Keratinocyte (primary cell): Measurements from ENCODE around the gene CD69. TPM values are rescaled to one million over a fixed set of nuclear protein-coding genes. Genes with fewer than 3 reads are reported as not detected.

ENCODE experiments used
- DNase-seq: peaks from one replicate; pipeline ENCODE4 v3.0.0-alpha.2; 2011; ENCODE audit warnings: low read depth, missing footprints, low spot score
- FAIRE-seq: peaks from 2 replicates; lab custom pipeline; 2011; peaks lifted over from hg19 to GRCh38; lab: Jason Lieb, UNC
- H2AFZ ChIP-seq: 2 replicates; pipeline ENCODE4 v1.6.0; 2012; ENCODE audit warnings: low read length, control low read depth, inconsistent platforms; ENCODE audit not compliant: control insufficient read depth
- H3K27ac ChIP-seq: 2 replicates; pipeline ENCODE4 v1.5.1; 2011; ENCODE audit warnings: low read length; ENCODE audit not compliant: control insufficient read depth, insufficient read depth
- H3K27me3 ChIP-seq: 3 replicates; pipeline ENCODE4 v1.6.0; 2011; ENCODE audit warnings: low read length; ENCODE audit not compliant: control insufficient read depth, insufficient read depth; ENCODE audit errors: extremely low read depth
- H3K36me3 ChIP-seq, 2 experiments: 2 replicates in 1 of 2; 3 replicates in 1 of 2; pipeline ENCODE4 v1.5.1; 2011; ENCODE audit warnings: low read length in 2 of 2, mild to moderate bottlenecking in 1 of 2; ENCODE audit not compliant: control insufficient read depth in 2 of 2, insufficient read depth in 2 of 2; ENCODE audit errors: extremely low read depth in 1 of 2
- H3K4me1 ChIP-seq: 3 replicates; pipeline ENCODE4 v1.5.1; 2011; ENCODE audit warnings: low read length; ENCODE audit not compliant: control insufficient read depth, insufficient read depth; ENCODE audit errors: extremely low read depth
- H3K4me2 ChIP-seq: 3 replicates; pipeline ENCODE4 v1.6.0; 2011; ENCODE audit warnings: low read depth, low read length; ENCODE audit not compliant: control insufficient read depth, insufficient read depth; ENCODE audit errors: extremely low read depth
- H3K4me3 ChIP-seq, 3 experiments: fragments of 200-600 bp in 1 of 3; sonication (generic) in 1 of 3; 2 replicates in 2 of 3; 3 replicates in 1 of 3; pipeline ENCODE4 v1.5.1; 2011 to 2016; ENCODE audit warnings: low read length in 3 of 3, mild to moderate bottlenecking in 3 of 3, control low read depth in 2 of 3, inconsistent platforms in 1 of 3, low read depth in 1 of 3, mixed read lengths in 1 of 3, mixed run types in 1 of 3, moderate library complexity in 1 of 3; ENCODE audit not compliant: control insufficient read depth in 2 of 3, insufficient read depth in 2 of 3; ENCODE audit errors: extremely low read depth in 1 of 3
- H3K79me2 ChIP-seq: 2 replicates; pipeline ENCODE4 v1.6.0; 2012; ENCODE audit warnings: low read length; ENCODE audit not compliant: control insufficient read depth, insufficient read depth
- H3K9ac ChIP-seq: 3 replicates; pipeline ENCODE4 v1.6.0; 2011; ENCODE audit warnings: low read length; ENCODE audit not compliant: control insufficient read depth, insufficient read depth; ENCODE audit errors: extremely low read depth
- H3K9me1 ChIP-seq: 3 replicates; pipeline ENCODE4 v1.6.0; 2011; ENCODE audit warnings: low read length; ENCODE audit not compliant: control insufficient read depth, insufficient read depth; ENCODE audit errors: extremely low read depth
- H3K9me3 ChIP-seq: 2 replicates; pipeline ENCODE4 v1.5.1; 2012; ENCODE audit warnings: low read depth, low read length; ENCODE audit not compliant: control insufficient read depth
- H4K20me1 ChIP-seq: 3 replicates; pipeline ENCODE4 v1.6.0; 2011; ENCODE audit warnings: low read length; ENCODE audit not compliant: control insufficient read depth, insufficient read depth; ENCODE audit errors: extremely low read depth
- CTCF ChIP-seq, 3 experiments: IDR thresholded peaks in 1 of 3; conservative IDR thresholded peaks in 1 of 3; optimal IDR thresholded peaks in 1 of 3; 2 replicates in 2 of 3; 3 replicates in 1 of 3; pipeline versions ENCODE3 to v1.5.1; 2011; ENCODE audit warnings: low read length in 3 of 3, mild to moderate bottlenecking in 3 of 3, moderate library complexity in 2 of 3, control low read depth in 1 of 3, inconsistent platforms in 1 of 3; ENCODE audit not compliant: insufficient read depth in 2 of 3; ENCODE audit errors: extremely low read depth in 1 of 3
- EZH2 ChIP-seq: IDR thresholded peaks from one replicate; pipeline ENCODE4 v1.6.1; 2012; ENCODE audit warnings: inconsistent platforms, mild to moderate bottlenecking, low read length, moderate library complexity
- dilution Hi-C: fragments of 300-500 bp; cut with MboI; formaldehyde crosslinking; loops from one replicate; pipeline ENCODE4 v1.7.0; 2020; ENCODE audit warnings: low sequenced_read_pairs; ENCODE audit not compliant: extremely low pct_ligation_motif_present
- polyA plus RNA-seq, 5 experiments: library from polyadenylated mRNA; depleted of rRNA in 3 of 5; stranded (reverse) in 3 of 5; stranded (forward) in 1 of 5; unstranded in 1 of 5; fragments of >200 nt; gene quantifications; 1 replicate in 1 of 5; 2 replicates in 3 of 5; 3 replicates in 1 of 5; pipeline versions ENCODE4 v1.2.1 to v1.2.3, GENCODE V29; 2011 to 2012; ENCODE audit warnings: missing spikeins in 2 of 5, low read depth in 1 of 5, low replicate concordance in 1 of 5

The CD69 gene
- polyA plus RNA-seq, 1 donor (not counting 4 experiments of a cell fraction or from before 2014, with no cell fraction given): not detected

GRCh38 chr12:9753073-9753472 lies 7.6 kb downstream of the CD69 start:
- no peak for DNase-seq
- Histone ChIP-seq H3K27me3 (no peaks in the 10 kb centered on the region), H3K27ac (no peak overlapping the region), H3K4me3 (no peak overlapping the region), H3K4me1 (no peaks in the 10 kb centered on the region), H3K9me1 (no peaks in the 10 kb centered on the region), H3K9ac (no peak overlapping the region), H3K4me2 (no peak overlapping the region), H3K36me3 (no peaks in the 10 kb centered on the region), H3K9me3 (no peaks in the 10 kb centered on the region), H2AFZ (no peak overlapping the region), H3K79me2 (no peaks in the 10 kb centered on the region), H4K20me1 (no peaks in the 10 kb centered on the region)
- dilution Hi-C loops: no loop called here
- TF ChIP-seq CTCF (optimal IDR thresholded peaks at IDR 0.05 in 1 of 3, IDR thresholded peaks at IDR 0.05 in 1 of 3, conservative IDR thresholded peaks at IDR 0.05 in 1 of 3; ENCODE audit: extremely low read depth in 1 of 3, insufficient read depth in 2 of 3, low read length in 3 of 3): no peak
- TF ChIP-seq EZH2: no peak
- no peak for FAIRE-seq

- no peak for DNase-seq
- TF ChIP-seq EZH2 (no peak), CTCF (optimal IDR thresholded peaks at IDR 0.05 in 1 of 3, IDR thresholded peaks at IDR 0.05 in 1 of 3, conservative IDR thresholded peaks at IDR 0.05 in 1 of 3; ENCODE audit: extremely low read depth in 1 of 3, insufficient read depth in 2 of 3, low read length in 3 of 3) (no peak)
- dilution Hi-C loops: no loop called here
- Histone ChIP-seq H3K4me2 (no peak overlapping the region), H3K79me2 (no peaks in the 10 kb centered on the region), H3K9ac (no peak overlapping the region), H3K27ac (no peak overlapping the region), H3K4me3 (no peak overlapping the region), H3K9me3 (no peaks in the 10 kb centered on the region), H3K36me3 (no peaks in the 10 kb centered on the region), H3K27me3 (no peaks in the 10 kb centered on the region), H3K4me1 (no peaks in the 10 kb centered on the region), H4K20me1 (no peaks in the 10 kb centered on the region), H2AFZ (no peak overlapping the region), H3K9me1 (no peaks in the 10 kb centered on the region)
- no peak for FAIRE-seq
Measured at GRCh38 chr12:9752145-9752933, 8.4 kb downstream of the CD69 start.
